Kidney (tissue), 14 donors: Measurements from ENCODE around the gene LONP1. TPM values are rescaled to one million over a fixed set of nuclear protein-coding genes. Genes with fewer than 3 reads are reported as not detected.

ENCODE experiments used
- DNase-seq, 5 donors: peaks; one replicate each; pipeline ENCODE4 v3.0.0-alpha.2; 2013 to 2020
- FAIRE-seq: peaks from 2 replicates; lab custom pipeline; 2012; peaks lifted over from hg19 to GRCh38; lab: Jason Lieb, UNC
- H3K27ac ChIP-seq, 2 donors: one replicate each; pipeline ENCODE4 v1.7.0; 2013; ENCODE audit warnings: low read depth in 2 of 2, low read length in 2 of 2, inconsistent platforms in 1 of 2
- H3K27me3 ChIP-seq: one replicate; pipeline ENCODE4 v1.7.1; 2013; ENCODE audit warnings: low read length, inconsistent platforms; ENCODE audit not compliant: control insufficient read depth, insufficient read depth
- H3K36me3 ChIP-seq, 3 donors: one replicate each; pipeline versions ENCODE4 v1.7.0 to v1.7.1; 2013; ENCODE audit warnings: low read length in 3 of 3, control low read depth in 1 of 3, inconsistent platforms in 1 of 3; ENCODE audit not compliant: insufficient read depth in 3 of 3, control insufficient read depth in 2 of 3
- H3K4me1 ChIP-seq, 3 donors: one replicate each; pipeline versions ENCODE4 v1.7.0 to v1.7.1; 2013; ENCODE audit warnings: low read length in 3 of 3, inconsistent platforms in 1 of 3, low read depth in 1 of 3; ENCODE audit not compliant: control insufficient read depth in 2 of 3, insufficient read depth in 2 of 3
- H3K4me3 ChIP-seq, 3 donors: one replicate each; pipeline versions ENCODE4 v1.7.0 to v1.8.1; 2013; ENCODE audit warnings: low read length in 3 of 3, control low read depth in 1 of 3, inconsistent platforms in 1 of 3
- H3K9ac ChIP-seq, 3 donors: one replicate each; pipeline versions ENCODE4 v1.7.0 to v1.7.1; 2013; ENCODE audit warnings: low read length in 3 of 3, control low read depth in 1 of 3, inconsistent platforms in 1 of 3
- H3K9me3 ChIP-seq, 3 donors: one replicate each; pipeline versions ENCODE4 v1.7.0 to v1.7.1; 2013; ENCODE audit warnings: low read length in 3 of 3, control low read depth in 1 of 3, inconsistent platforms in 1 of 3; ENCODE audit not compliant: control insufficient read depth in 2 of 3, insufficient read depth in 1 of 3
- CTCF ChIP-seq: IDR thresholded peaks from 3 replicates; pipeline ENCODE4 v1.5.1; 2012; ENCODE audit warnings: mild to moderate bottlenecking, moderate library complexity, borderline replicate concordance; ENCODE audit not compliant: insufficient read depth; ENCODE audit errors: extremely low read depth
- intact Hi-C: fragments of 100-400 bp; cut with DNase I; formaldehyde crosslinking; loops from one replicate; pipeline ENCODE4 v1.11.1; 2022
- polyA plus RNA-seq: library from polyadenylated mRNA; stranded (reverse); fragments of 350-450 nt; fragmentation: Illumina TruSeq; extraction: RNeasy Lipid Tissue Mini Kit (QIAGEN cat#74804); gene quantifications from one replicate; pipeline ENCODE4 v1.2.3, GENCODE V29; 2014; ENCODE audit warnings: low read depth, low replicate concordance; ENCODE audit not compliant: insufficient read depth
- total RNA-seq: library from RNA; stranded (reverse); fragmentation: NEBNext Ultra II Directional; extraction: Animal tissue kit (Norgen Biotek cat#: 25700); gene quantifications from one replicate; pipeline ENCODE4 v1.2.1, GENCODE V29; 2021
- donor health status: control.
- donor health status: control.
- donor health status: control.
- donor health status: control.
- donor health status: control.
- donor health status: DM: yes; HTN: yes; CAD: no.
- donor health status: Normal renal cell carcinoma (clear cell type).

LONP1 gene
- total and polyA plus RNA-seq, 2 donors from 2014 or later: 67.1 to 71.5 TPM

- FAIRE-seq: no peak
- Histone ChIP-seq H3K9ac (no peak overlapping the region), H3K4me1 (peaks cover 0 to 3% (median 0%) of the 10 kb centered on the region in 3 donors), H3K9me3 (no peaks in the 10 kb centered on the region), H3K27ac (no peak overlapping the region), H3K4me3 (no peak overlapping the region), H3K36me3 (peaks cover 0 to 31% (median 11%) of the 10 kb centered on the region in 3 donors), H3K27me3 (no peaks in the 10 kb centered on the region)
- no peak for TF ChIP-seq CTCF
- no peak for DNase-seq
- intact Hi-C loops: no loop called here
These were observed 6.7 kb downstream of the LONP1 start for GRCh38 chr19:5713228-5713627.

- no peak for DNase-seq
- Histone ChIP-seq H3K4me1 (no peaks in the 10 kb centered on the region), H3K9ac (no peak overlapping the region), H3K9me3 (no peaks in the 10 kb centered on the region), H3K36me3 (peaks cover 0 to 31% (median 7%) of the 10 kb centered on the region in 3 donors), H3K27ac (no peak overlapping the region), H3K27me3 (no peaks in the 10 kb centered on the region), H3K4me3 (no peak overlapping the region)
- FAIRE-seq: no peak
- intact Hi-C loops: no loop called here
- no peak for TF ChIP-seq CTCF
These were observed 8.2 kb downstream of the LONP1 start for GRCh38 chr19:5711713-5712161.

- no peak overlapping the region for H3K9ac ChIP-seq
- no peak overlapping the region for H3K27ac ChIP-seq
- no peak for TF ChIP-seq CTCF
- FAIRE-seq (no peak), DNase-seq (no peak)
- intact Hi-C loops: no loop called here
- H3K9me3 ChIP-seq: no peaks in the 10 kb centered on the region
- no peak overlapping the region for H3K4me3 ChIP-seq
- H3K4me1 ChIP-seq: no peaks in the 10 kb centered on the region
- H3K27me3 ChIP-seq: no peaks in the 10 kb centered on the region
- H3K36me3 ChIP-seq: peaks cover 0 to 31% (median 10%) of the 10 kb centered on the region in 3 donors
These were observed 8.9 kb downstream of the LONP1 start for GRCh38 chr19:5711025-5711424.
